Thyroid gland (tissue), 4 donors: ENCODE results near the gene RAB40C.

ENCODE experiments used
- POLR2A ChIP-seq, 2 donors: fragments of 450-650 bp; IDR thresholded peaks; one replicate each; pipeline ENCODE4 v1.6.1; 2017; ENCODE audit warnings: antibody characterized with exemption in 2 of 2, mild to moderate bottlenecking in 2 of 2, moderate library complexity in 1 of 2
- TF ChIP-seq, protein P1 (sequence below), 6 experiments: fragments of 200-600 bp in 3 of 6; fragments of 450-650 bp in 3 of 6; sonication (generic) in 3 of 6; IDR thresholded peaks; one replicate each; pipeline ENCODE4 v1.5.1; 2016 to 2019; ENCODE audit warnings: antibody characterized with exemption in 6 of 6, mild to moderate bottlenecking in 2 of 6, inconsistent platforms in 1 of 6, moderate library complexity in 1 of 6

DNA sequence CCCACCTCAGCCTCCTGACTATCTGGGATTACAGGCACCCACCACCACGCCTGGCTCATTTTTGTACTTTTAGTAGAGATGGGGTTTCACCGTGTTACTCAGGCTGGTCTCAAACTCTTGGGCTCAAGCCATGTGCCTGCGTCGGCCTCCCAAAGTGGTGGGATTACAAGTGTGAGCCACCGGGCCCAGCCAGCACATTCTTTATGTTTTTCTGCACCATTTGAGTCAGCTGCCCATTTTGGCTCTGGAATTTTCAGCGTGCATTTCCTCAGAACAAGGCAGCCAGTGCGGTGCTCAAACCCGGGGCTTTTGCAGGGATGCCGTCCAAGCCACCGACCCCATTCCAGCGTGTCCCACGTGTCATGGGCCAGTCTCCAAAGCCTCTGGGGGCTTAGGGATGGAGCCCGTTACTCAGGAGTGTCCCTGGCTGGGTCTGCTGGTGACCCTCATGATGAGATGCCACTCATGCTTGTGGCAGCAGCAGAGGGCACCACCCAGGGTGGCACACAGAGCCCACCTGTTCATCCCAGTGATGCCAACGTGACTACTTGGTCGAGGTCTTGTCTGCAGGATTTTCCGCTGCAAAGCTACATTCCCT lies 3.7 kb upstream of the RAB40C start:
- TF ChIP-seq, protein P1, sequence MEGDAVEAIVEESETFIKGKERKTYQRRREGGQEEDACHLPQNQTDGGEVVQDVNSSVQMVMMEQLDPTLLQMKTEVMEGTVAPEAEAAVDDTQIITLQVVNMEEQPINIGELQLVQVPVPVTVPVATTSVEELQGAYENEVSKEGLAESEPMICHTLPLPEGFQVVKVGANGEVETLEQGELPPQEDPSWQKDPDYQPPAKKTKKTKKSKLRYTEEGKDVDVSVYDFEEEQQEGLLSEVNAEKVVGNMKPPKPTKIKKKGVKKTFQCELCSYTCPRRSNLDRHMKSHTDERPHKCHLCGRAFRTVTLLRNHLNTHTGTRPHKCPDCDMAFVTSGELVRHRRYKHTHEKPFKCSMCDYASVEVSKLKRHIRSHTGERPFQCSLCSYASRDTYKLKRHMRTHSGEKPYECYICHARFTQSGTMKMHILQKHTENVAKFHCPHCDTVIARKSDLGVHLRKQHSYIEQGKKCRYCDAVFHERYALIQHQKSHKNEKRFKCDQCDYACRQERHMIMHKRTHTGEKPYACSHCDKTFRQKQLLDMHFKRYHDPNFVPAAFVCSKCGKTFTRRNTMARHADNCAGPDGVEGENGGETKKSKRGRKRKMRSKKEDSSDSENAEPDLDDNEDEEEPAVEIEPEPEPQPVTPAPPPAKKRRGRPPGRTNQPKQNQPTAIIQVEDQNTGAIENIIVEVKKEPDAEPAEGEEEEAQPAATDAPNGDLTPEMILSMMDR (IDR thresholded peaks at IDR 0.05) = no peak
- TF ChIP-seq POLR2A (IDR thresholded peaks at IDR 0.05) = no peak
